Neural cell (in vitro differentiated cells): Measurements from ENCODE around the gene NKAPD1. TPM values are rescaled to one million over a fixed set of nuclear protein-coding genes. Genes with fewer than 3 reads are reported as not detected.

Source experiments
- H2AFZ ChIP-seq: fragments of 200-600, 300-800 bp; sonication (generic), shearing (Covaris generic); 2 replicates; pipeline ENCODE4 v1.6.0; 2014; ENCODE audit warnings: low read depth, mild to moderate bottlenecking, antibody characterized with exemption, low read length, moderate library complexity
- H3F3A ChIP-seq: fragments of 200-600 bp; shearing (Covaris generic); 2 replicates; pipeline ENCODE4 v1.6.1; 2016; ENCODE audit warnings: mild to moderate bottlenecking, moderate library complexity, mixed read lengths, antibody characterized with exemption, low read length; ENCODE audit not compliant: insufficient read depth, poor library complexity, severe bottlenecking
- H3K27ac ChIP-seq: fragments of 200-600, 300-800 bp; sonication (generic), shearing (Covaris generic); 2 replicates; pipeline ENCODE4 v1.5.1; 2014; ENCODE audit warnings: mild to moderate bottlenecking, low read length, moderate library complexity
- H3K27me3 ChIP-seq: fragments of 300-800, 200-600 bp; sonication (generic), shearing (Covaris generic); 2 replicates; pipeline ENCODE4 v1.6.0; 2014; ENCODE audit warnings: mild to moderate bottlenecking, low read depth, low read length, moderate library complexity; ENCODE audit not compliant: insufficient read depth
- H3K36me3 ChIP-seq: fragments of 300-800, 200-600 bp; sonication (generic), shearing (Covaris generic); 2 replicates; pipeline ENCODE4 v1.5.1; 2014; ENCODE audit warnings: mild to moderate bottlenecking, antibody characterized with exemption, low read length, moderate library complexity; ENCODE audit not compliant: insufficient read depth
- H3K4me2 ChIP-seq: fragments of 300-800, 200-600 bp; sonication (generic), shearing (Covaris generic); 2 replicates; pipeline ENCODE4 v1.6.0; 2014; ENCODE audit warnings: mild to moderate bottlenecking, low read length
- H3K4me3 ChIP-seq: fragments of 300-800, 200-600 bp; sonication (generic), shearing (Covaris generic); 2 replicates; pipeline ENCODE4 v1.5.1; 2014; ENCODE audit warnings: mild to moderate bottlenecking, low read length, moderate library complexity
- H3K79me2 ChIP-seq: fragments of 200-600 bp; shearing (Covaris generic); replicated peaks from 2 replicates; pipeline ENCODE4 v1.6.0; 2014; ENCODE audit warnings: mild to moderate bottlenecking, low read length, moderate library complexity; ENCODE audit not compliant: insufficient read depth
- H3K9ac ChIP-seq: fragments of 300-800, 200-600 bp; sonication (generic), shearing (Covaris generic); 2 replicates; pipeline ENCODE4 v1.6.1; 2016; ENCODE audit warnings: mild to moderate bottlenecking, low read length, mixed read lengths
- H3K9me2 ChIP-seq: fragments of 200-600 bp; shearing (Covaris generic); 2 replicates; pipeline ENCODE4 v1.6.1; 2016; ENCODE audit warnings: mild to moderate bottlenecking, low read length, mixed read lengths; ENCODE audit not compliant: insufficient read depth
- H3K9me3 ChIP-seq: fragments of 200-600, 300-800 bp; sonication (generic), shearing (Covaris generic); 2 replicates; pipeline ENCODE4 v1.6.1; 2016; ENCODE audit warnings: mild to moderate bottlenecking, mixed run types, low read length, moderate library complexity, mixed read lengths
- H4K20me1 ChIP-seq: fragments of 200-600 bp; shearing (Covaris generic); 2 replicates; pipeline ENCODE4 v1.6.1; 2016; ENCODE audit warnings: mild to moderate bottlenecking, mixed run types; ENCODE audit not compliant: insufficient read depth
- EP300 ChIP-seq: fragments of 450-650 bp; conservative IDR thresholded peaks from 2 replicates; pipeline ENCODE4 v1.6.1; 2014; ENCODE audit warnings: antibody characterized with exemption, mild to moderate bottlenecking, moderate library complexity; ENCODE audit not compliant: poor library complexity, severe bottlenecking
- EZH2 ChIP-seq: fragments of 200-600, 300-800 bp; shearing (Covaris generic), sonication (generic); IDR thresholded peaks from 2 replicates; pipeline ENCODE4 v1.6.1; 2014; ENCODE audit warnings: antibody characterized with exemption, low read length, borderline replicate concordance, mild to moderate bottlenecking; ENCODE audit not compliant: insufficient read depth, poor library complexity, severe bottlenecking
- MXI1 ChIP-seq: fragments of 450-650 bp; conservative IDR thresholded peaks from 2 replicates; pipeline ENCODE4 v1.6.1; 2014; ENCODE audit warnings: antibody characterized with exemption, mild to moderate bottlenecking; ENCODE audit not compliant: poor library complexity, severe bottlenecking
- POLR2AphosphoS5 ChIP-seq: IDR thresholded peaks from 2 replicates; pipeline ENCODE4 v1.6.1; 2012
- RAD21 ChIP-seq: fragments of 450-650 bp; conservative IDR thresholded peaks from 2 replicates; pipeline ENCODE4 v1.6.1; 2014; ENCODE audit warnings: antibody characterized with exemption, mild to moderate bottlenecking, moderate library complexity
- SMC3 ChIP-seq: fragments of 450-650 bp; conservative IDR thresholded peaks from 2 replicates; pipeline ENCODE4 v1.6.1; 2014; ENCODE audit warnings: antibody characterized with exemption, mild to moderate bottlenecking, moderate library complexity; ENCODE audit not compliant: poor library complexity
- TAF1 ChIP-seq: IDR thresholded peaks from 2 replicates; pipeline ENCODE4 v1.6.1; 2012; ENCODE audit warnings: low read depth
- polyA plus RNA-seq: library from polyadenylated mRNA; depleted of rRNA; stranded (reverse); fragments of >200 nt; gene quantifications from 2 replicates; pipeline ENCODE4 v1.2.3, GENCODE V29; 2014
- TF ChIP-seq, protein P1 (sequence below): fragments of 450-650 bp; IDR thresholded peaks from 2 replicates; pipeline ENCODE4 v1.5.1; 2014; ENCODE audit warnings: antibody characterized with exemption, mild to moderate bottlenecking, moderate library complexity; ENCODE audit not compliant: poor library complexity, severe bottlenecking
- TF ChIP-seq, protein P2 (sequence below): IDR thresholded peaks from 2 replicates; pipeline ENCODE4 v1.6.1; 2012; ENCODE audit warnings: borderline replicate concordance

NKAPD1 gene
- polyA plus RNA-seq, 1 donor from 2014 or later: 37.7 TPM

DNA sequence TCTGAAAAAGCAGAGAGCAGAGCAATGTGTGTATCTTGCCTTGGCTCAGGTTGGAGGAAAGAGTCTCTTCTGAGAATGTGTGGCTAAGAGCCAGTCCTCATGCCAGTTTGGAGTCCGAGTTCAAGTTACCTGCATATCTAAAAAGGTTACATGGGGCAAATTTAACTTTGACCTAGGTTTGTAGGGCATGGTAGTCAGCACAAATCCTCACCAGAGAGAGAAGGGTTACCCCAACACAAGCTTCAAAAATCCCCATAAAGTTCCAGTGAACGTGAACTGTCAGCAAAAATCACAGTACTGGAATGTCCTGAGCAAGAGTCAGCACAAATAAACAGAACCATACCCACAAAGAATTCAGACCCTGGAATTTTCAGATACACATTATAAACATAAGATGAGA lies 26.4 kb downstream of the NKAPD1 start:
- Histone ChIP-seq H3K9me2 (no peaks in the 10 kb centered on the region), H4K20me1 (no peaks in the 10 kb centered on the region), H3K4me3 (no peak overlapping the region), H3K4me2 (no peak overlapping the region), H3K36me3 (no peaks in the 10 kb centered on the region), H3K79me2 (no peaks in the 10 kb centered on the region), H3F3A (no peaks in the 10 kb centered on the region), H3K27ac (no peak overlapping the region), H3K27me3 (no peaks in the 10 kb centered on the region), H2AFZ (no peak overlapping the region), H3K9ac (no peak overlapping the region), H3K9me3 (no peaks in the 10 kb centered on the region)
- TF ChIP-seq RAD21 (no peak), EP300 (no peak), POLR2AphosphoS5 (no peak), TAF1 (no peak), MXI1 (no peak), EZH2 (no peak), SMC3 (no peak)
- TF ChIP-seq, protein P1, sequence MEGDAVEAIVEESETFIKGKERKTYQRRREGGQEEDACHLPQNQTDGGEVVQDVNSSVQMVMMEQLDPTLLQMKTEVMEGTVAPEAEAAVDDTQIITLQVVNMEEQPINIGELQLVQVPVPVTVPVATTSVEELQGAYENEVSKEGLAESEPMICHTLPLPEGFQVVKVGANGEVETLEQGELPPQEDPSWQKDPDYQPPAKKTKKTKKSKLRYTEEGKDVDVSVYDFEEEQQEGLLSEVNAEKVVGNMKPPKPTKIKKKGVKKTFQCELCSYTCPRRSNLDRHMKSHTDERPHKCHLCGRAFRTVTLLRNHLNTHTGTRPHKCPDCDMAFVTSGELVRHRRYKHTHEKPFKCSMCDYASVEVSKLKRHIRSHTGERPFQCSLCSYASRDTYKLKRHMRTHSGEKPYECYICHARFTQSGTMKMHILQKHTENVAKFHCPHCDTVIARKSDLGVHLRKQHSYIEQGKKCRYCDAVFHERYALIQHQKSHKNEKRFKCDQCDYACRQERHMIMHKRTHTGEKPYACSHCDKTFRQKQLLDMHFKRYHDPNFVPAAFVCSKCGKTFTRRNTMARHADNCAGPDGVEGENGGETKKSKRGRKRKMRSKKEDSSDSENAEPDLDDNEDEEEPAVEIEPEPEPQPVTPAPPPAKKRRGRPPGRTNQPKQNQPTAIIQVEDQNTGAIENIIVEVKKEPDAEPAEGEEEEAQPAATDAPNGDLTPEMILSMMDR: no peak
- TF ChIP-seq, protein P2, sequence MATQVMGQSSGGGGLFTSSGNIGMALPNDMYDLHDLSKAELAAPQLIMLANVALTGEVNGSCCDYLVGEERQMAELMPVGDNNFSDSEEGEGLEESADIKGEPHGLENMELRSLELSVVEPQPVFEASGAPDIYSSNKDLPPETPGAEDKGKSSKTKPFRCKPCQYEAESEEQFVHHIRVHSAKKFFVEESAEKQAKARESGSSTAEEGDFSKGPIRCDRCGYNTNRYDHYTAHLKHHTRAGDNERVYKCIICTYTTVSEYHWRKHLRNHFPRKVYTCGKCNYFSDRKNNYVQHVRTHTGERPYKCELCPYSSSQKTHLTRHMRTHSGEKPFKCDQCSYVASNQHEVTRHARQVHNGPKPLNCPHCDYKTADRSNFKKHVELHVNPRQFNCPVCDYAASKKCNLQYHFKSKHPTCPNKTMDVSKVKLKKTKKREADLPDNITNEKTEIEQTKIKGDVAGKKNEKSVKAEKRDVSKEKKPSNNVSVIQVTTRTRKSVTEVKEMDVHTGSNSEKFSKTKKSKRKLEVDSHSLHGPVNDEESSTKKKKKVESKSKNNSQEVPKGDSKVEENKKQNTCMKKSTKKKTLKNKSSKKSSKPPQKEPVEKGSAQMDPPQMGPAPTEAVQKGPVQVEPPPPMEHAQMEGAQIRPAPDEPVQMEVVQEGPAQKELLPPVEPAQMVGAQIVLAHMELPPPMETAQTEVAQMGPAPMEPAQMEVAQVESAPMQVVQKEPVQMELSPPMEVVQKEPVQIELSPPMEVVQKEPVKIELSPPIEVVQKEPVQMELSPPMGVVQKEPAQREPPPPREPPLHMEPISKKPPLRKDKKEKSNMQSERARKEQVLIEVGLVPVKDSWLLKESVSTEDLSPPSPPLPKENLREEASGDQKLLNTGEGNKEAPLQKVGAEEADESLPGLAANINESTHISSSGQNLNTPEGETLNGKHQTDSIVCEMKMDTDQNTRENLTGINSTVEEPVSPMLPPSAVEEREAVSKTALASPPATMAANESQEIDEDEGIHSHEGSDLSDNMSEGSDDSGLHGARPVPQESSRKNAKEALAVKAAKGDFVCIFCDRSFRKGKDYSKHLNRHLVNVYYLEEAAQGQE: no peak

DNA sequence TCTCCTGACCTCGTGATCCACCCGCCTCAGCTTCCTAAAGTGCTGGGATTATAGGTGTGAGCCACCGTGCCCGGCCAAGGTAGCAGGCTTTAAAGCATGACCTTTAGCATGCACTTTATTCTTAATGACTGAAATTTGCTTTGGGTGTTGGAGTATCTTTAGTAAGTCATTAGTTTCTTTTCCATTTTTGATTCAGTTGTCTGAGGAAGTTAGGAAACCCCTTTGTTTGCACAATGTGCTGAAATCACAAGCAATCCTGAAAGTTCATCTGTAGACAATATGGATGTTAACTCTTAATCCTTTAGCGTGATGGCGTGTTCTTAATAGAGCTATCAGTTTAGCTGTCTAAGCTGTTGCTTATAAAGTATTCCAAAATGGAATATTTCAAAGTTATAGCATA lies 29.3 kb downstream of the NKAPD1 start:
- H3K4me2 ChIP-seq: no peak overlapping the region
- no peak overlapping the region for H2AFZ ChIP-seq
- H3K36me3 ChIP-seq: no peaks in the 10 kb centered on the region
- H3K9me3 ChIP-seq: no peaks in the 10 kb centered on the region
- no peak overlapping the region for H3K9ac ChIP-seq
- no peaks in the 10 kb centered on the region for H3F3A ChIP-seq
- no peaks in the 10 kb centered on the region for H3K27me3 ChIP-seq
- no peaks in the 10 kb centered on the region for H3K79me2 ChIP-seq
- no peaks in the 10 kb centered on the region for H4K20me1 ChIP-seq
- H3K9me2 ChIP-seq: no peaks in the 10 kb centered on the region
- no peak overlapping the region for H3K4me3 ChIP-seq
- TF ChIP-seq SMC3: no peak
- no peak for TF ChIP-seq MXI1
- TF ChIP-seq, protein P1: no peak
- TF ChIP-seq EP300: no peak
- TF ChIP-seq RAD21: no peak
- TF ChIP-seq, protein P2: no peak
- no peak overlapping the region for H3K27ac ChIP-seq
